A673 (cell line): ENCODE measurements around the gene NDUFB7. TPM values are rescaled to one million over a fixed set of nuclear protein-coding genes. Genes with fewer than 3 reads are reported as not detected.

Source experiments
- BruUV-seq: library from RNA; stranded (reverse); fragments of 400-500 nt; replicated peaks from 2 replicates; lab custom pipeline; 2021; lab: Mats Ljungman, UMichigan
- CTCF ChIA-PET: fragments of 300-600 bp; sonication (Branson Sonifier 250); formaldehyde crosslinking; loops from one replicate; lab custom pipeline; 2022; ENCODE audit warnings: antibody characterized with exemption; lab: Charles Lee
- POLR2A ChIA-PET: fragments of 300-600 bp; sonication (Branson Sonifier 250); formaldehyde crosslinking; loops from one replicate; lab custom pipeline; 2022; ENCODE audit warnings: antibody characterized with exemption; ENCODE audit not compliant: low non-redundant PET; lab: Charles Lee
- DNase-seq: peaks from one replicate; pipeline ENCODE4 v3.0.0-alpha.2; 2015; ENCODE audit warnings: low spot score
- H3K27ac ChIP-seq: fragments of 200-600 bp; sonication (generic); 2 replicates; pipeline ENCODE4 v1.5.1; 2016; ENCODE audit warnings: mixed run types, low read depth, mild to moderate bottlenecking, mixed read lengths, antibody characterized with exemption, low read length; ENCODE audit not compliant: poor library complexity, severe bottlenecking
- H3K27me3 ChIP-seq: fragments of 200-600 bp; sonication (generic); replicated peaks from 2 replicates; pipeline ENCODE4 v1.6.1; 2017; ENCODE audit warnings: mixed run types, low read depth, mild to moderate bottlenecking, mixed read lengths, antibody characterized with exemption, low read length; ENCODE audit not compliant: insufficient read depth, poor library complexity
- H3K36me3 ChIP-seq: fragments of 200-600 bp; sonication (generic); 2 replicates; pipeline ENCODE4 v1.6.1; 2016; ENCODE audit warnings: mixed run types, mild to moderate bottlenecking, mixed read lengths, antibody characterized with exemption, low read length; ENCODE audit not compliant: insufficient read depth, poor library complexity, severe bottlenecking
- H3K4me1 ChIP-seq: fragments of 200-600 bp; sonication (generic); 2 replicates; pipeline ENCODE4 v1.6.1; 2017; ENCODE audit warnings: mixed run types, mild to moderate bottlenecking, mixed read lengths, antibody characterized with exemption, low read length; ENCODE audit not compliant: insufficient read depth, poor library complexity, severe bottlenecking
- H3K4me3 ChIP-seq: fragments of 200-600 bp; sonication (generic); 2 replicates; pipeline ENCODE4 v1.5.1; 2016; ENCODE audit warnings: low read depth, mixed run types, mild to moderate bottlenecking, mixed read lengths, low read length; ENCODE audit not compliant: poor library complexity, severe bottlenecking
- H3K9me3 ChIP-seq: fragments of 200-600 bp; sonication (generic); 2 replicates; pipeline ENCODE4 v1.6.1; 2016; ENCODE audit warnings: mixed run types, low read depth, mild to moderate bottlenecking, mixed read lengths, antibody characterized with exemption, low read length; ENCODE audit not compliant: poor library complexity, severe bottlenecking
- CTCF ChIP-seq: fragments of 300-800, 200-600 bp; sonication (generic); conservative IDR thresholded peaks from 2 replicates; pipeline ENCODE4 v1.5.1; 2017; ENCODE audit warnings: low read depth, mild to moderate bottlenecking, antibody characterized with exemption, low read length, moderate library complexity, mixed read lengths
- EZH2 ChIP-seq: fragments of 200-600 bp; sonication (generic); IDR thresholded peaks from 2 replicates; pipeline ENCODE4 v1.6.1; 2017; ENCODE audit warnings: borderline replicate concordance, low read depth, mild to moderate bottlenecking, mixed read lengths, antibody characterized with exemption, low read length; ENCODE audit not compliant: poor library complexity, severe bottlenecking
- intact Hi-C: fragments of 100-400 bp; cut with micrococcal nuclease; formaldehyde crosslinking; loops from one replicate; pipeline ENCODE4 v1.10.0; 2022; ENCODE audit not compliant: unreplicated experiment
- total RNA-seq: library from RNA; stranded (reverse); gene quantifications from 2 replicates; pipeline ENCODE4 v1.2.3, GENCODE V29; 2021

The NDUFB7 gene
- total RNA-seq, 1 experiment from 2014 or later: 180 TPM

GRCh38 chr19:14611051-14611450 is 39.2 kb upstream of the NDUFB7 start:
- no peaks in the 10 kb centered on the region for H3K9me3 ChIP-seq
- no peaks in the 10 kb centered on the region for H3K4me1 ChIP-seq
- ChIA-PET POLR2A (interaction anchor here (0.7 kb wide), 2 partner anchors 78 to 944 kb away, joined by 4 read pairs; no protein-coding TSS in a partner anchor), CTCF (no interaction called here)
- no peak for TF ChIP-seq EZH2
- TF ChIP-seq CTCF: no peak
- no peaks in the 10 kb centered on the region for H3K36me3 ChIP-seq
- H3K4me3 ChIP-seq: no peak overlapping the region
- DNase-seq: no peak
- no TSS peak for BruUV-seq
- no peaks in the 10 kb centered on the region for H3K27me3 ChIP-seq
- H3K27ac ChIP-seq: no peak overlapping the region
- intact Hi-C loops: no loop called here

GRCh38 chr19:14606627-14607026 is 34.8 kb upstream of the NDUFB7 start:
- Histone ChIP-seq H3K36me3 (no peaks in the 10 kb centered on the region), H3K27me3 (no peaks in the 10 kb centered on the region), H3K27ac (no peak overlapping the region), H3K4me3 (no peak overlapping the region), H3K4me1 (no peaks in the 10 kb centered on the region), H3K9me3 (no peaks in the 10 kb centered on the region)
- no peak for TF ChIP-seq CTCF
- CTCF ChIA-PET: no interaction called here
- intact Hi-C loops: no loop called here
- POLR2A ChIA-PET: no interaction called here
- DNase-seq: no peak
- BruUV-seq: no TSS peak

GRCh38 chr19:14603990-14604387 is 32.1 kb upstream of the NDUFB7 start:
- DNase-seq: no peak
- CTCF ChIA-PET: no interaction called here
- no TSS peak for BruUV-seq
- H3K27ac ChIP-seq: no peak overlapping the region
- TF ChIP-seq EZH2 (no peak), CTCF (no peak)
- no peaks in the 10 kb centered on the region for H3K27me3 ChIP-seq
- intact Hi-C loops: no loop called here
- no peaks in the 10 kb centered on the region for H3K9me3 ChIP-seq
- POLR2A ChIA-PET: no interaction called here
- no peaks in the 10 kb centered on the region for H3K36me3 ChIP-seq
- H3K4me1 ChIP-seq: no peaks in the 10 kb centered on the region
- H3K4me3 ChIP-seq: no peak overlapping the region
